ENCODE results near the gene RSRC1.
"Not testable (repeated sequence)": the region's sequence is repeated elsewhere in the genome, so short reads cannot be mapped to it uniquely, and the experiment has no call there.

RSRC1 gene

GRCh38 chr3:158333736-158334135 lies 223.8 kb downstream of the RSRC1 start:
- no peak for DNase-seq

- no peak for DNase-seq
Observed at GRCh38 chr3:158337110-158337509, 227.2 kb downstream of the RSRC1 start.

GRCh38 chr3:158339638-158340037 lies 229.7 kb downstream of the RSRC1 start:
- no peak for DNase-seq

- not testable (repeated sequence) for DNase-seq
Observed at GRCh38 chr3:158340951-158341350, 231.1 kb downstream of the RSRC1 start.

- DNase-seq = no peak
Observed at GRCh38 chr3:158347966-158348365, 238.1 kb downstream of the RSRC1 start.

GRCh38 chr3:158350971-158351370 lies 241.1 kb downstream of the RSRC1 start:
- no peak for DNase-seq

- no peak for DNase-seq
Observed at GRCh38 chr3:158352551-158352950, 242.7 kb downstream of the RSRC1 start.

GRCh38 chr3:158354713-158355112 lies 244.8 kb downstream of the RSRC1 start:
- no peak for DNase-seq

- DNase-seq = no peak
Observed at GRCh38 chr3:158355623-158356588, 246.0 kb downstream of the RSRC1 start.

GRCh38 chr3:158359339-158359738 lies 249.4 kb downstream of the RSRC1 start:
- DNase-seq = no peak

GRCh38 chr3:158360756-158361448 lies 251.0 kb downstream of the RSRC1 start:
- DNase-seq = no peak

- DNase-seq = no peak
Observed at GRCh38 chr3:158368271-158368670, 258.4 kb downstream of the RSRC1 start.

GRCh38 chr3:158369279-158369678 lies 259.4 kb downstream of the RSRC1 start:
- DNase-seq = no peak

- DNase-seq = no peak
Observed at GRCh38 chr3:158379517-158379916, 269.6 kb downstream of the RSRC1 start.

GRCh38 chr3:158381262-158381868 lies 271.5 kb downstream of the RSRC1 start:
- DNase-seq = no peak

GRCh38 chr3:158382479-158382878 lies 272.6 kb downstream of the RSRC1 start:
- DNase-seq = no peak

- no peak for DNase-seq
Observed at GRCh38 chr3:158384019-158384418, 274.1 kb downstream of the RSRC1 start.

- DNase-seq = no peak
Observed at GRCh38 chr3:158395421-158395820, 285.5 kb downstream of the RSRC1 start.

GRCh38 chr3:158402590-158402989 lies 292.7 kb downstream of the RSRC1 start:
- DNase-seq = no peak

- no peak for DNase-seq
Observed at GRCh38 chr3:158403013-158403412, 293.1 kb downstream of the RSRC1 start.

GRCh38 chr3:158404131-158404718 lies 294.3 kb downstream of the RSRC1 start:
- no peak for DNase-seq

GRCh38 chr3:158405507-158405906 lies 295.6 kb downstream of the RSRC1 start:
- DNase-seq = no peak

GRCh38 chr3:158407844-158408517 lies 298.1 kb downstream of the RSRC1 start:
- no peak for DNase-seq
